NCI-H2196 (cell line): ENCODE results near the gene MBOAT1.

ENCODE experiments used
- DNase-seq: peaks from one replicate; lab custom pipeline; 2025; ENCODE audit not compliant: unreplicated experiment; lab: John Stamatoyannopoulos, UW

The MBOAT1 gene

DNA sequence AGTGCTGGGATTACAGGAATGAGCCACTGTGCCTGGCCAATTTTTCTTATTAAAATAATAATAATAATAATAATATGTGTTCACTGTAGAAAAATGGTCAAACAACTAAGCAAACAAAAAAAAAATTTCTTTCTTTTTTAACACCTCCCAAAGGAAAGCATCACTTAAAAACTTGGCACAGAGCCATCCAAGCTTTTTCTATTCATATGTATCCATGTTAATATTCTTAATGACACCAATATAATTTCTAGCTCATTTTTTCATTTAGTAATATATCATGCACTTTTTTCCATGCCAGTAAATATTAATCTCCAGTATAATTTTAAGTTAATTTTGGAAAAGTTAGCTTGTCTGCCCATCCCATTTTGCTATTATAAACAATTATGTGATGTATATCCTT, 101.8 kb downstream of the MBOAT1 start:
- no peak for DNase-seq

GRCh38 chr6:20109526-20109925, 102.7 kb downstream of the MBOAT1 start:
- no peak for DNase-seq

DNA sequence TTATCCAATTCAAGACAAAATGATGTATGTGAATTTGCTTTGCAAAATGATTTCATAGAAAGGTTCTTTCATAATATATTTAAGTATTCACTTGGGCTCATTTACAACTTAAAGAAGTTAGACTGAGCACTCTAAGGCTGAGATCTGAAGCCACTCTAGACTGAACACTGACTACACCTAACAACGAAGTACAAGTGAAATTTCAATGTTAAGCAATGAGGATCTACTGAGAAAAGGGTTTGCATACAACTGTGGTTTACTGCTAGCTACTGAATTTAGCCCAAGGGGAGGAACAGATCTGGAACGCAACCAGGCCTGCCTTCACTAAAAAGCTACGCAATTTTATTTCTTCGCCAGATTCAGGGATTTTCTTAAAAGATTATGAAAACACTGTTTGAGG, 106.4 kb downstream of the MBOAT1 start:
- DNase-seq, result no peak

GRCh38 chr6:20104696-20105095, 107.6 kb downstream of the MBOAT1 start:
- DNase-seq, result no peak

GRCh38 chr6:20102397-20103073, 109.7 kb downstream of the MBOAT1 start:
- no peak for DNase-seq

DNA sequence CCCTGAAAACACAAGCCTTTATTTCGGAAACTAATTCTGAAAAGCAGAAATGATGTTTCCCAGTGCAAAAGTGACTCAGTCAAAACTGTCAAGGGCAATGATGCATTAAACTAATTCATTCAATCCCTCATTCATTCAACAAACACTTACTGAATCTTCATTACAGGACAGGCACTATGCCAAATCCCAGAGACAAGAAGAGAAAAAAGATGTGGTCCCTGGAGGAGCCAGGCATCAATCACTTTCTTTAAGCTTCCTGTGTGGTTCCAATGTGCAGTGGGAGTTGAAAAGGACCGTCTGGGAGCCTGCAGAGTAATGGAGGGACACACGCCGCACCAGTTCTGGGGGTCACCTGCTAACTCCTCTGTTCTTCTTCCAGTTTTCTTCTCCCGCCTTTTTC, 113.1 kb downstream of the MBOAT1 start:
- DNase-seq, result no peak

GRCh38 chr6:20098267-20098876, 113.9 kb downstream of the MBOAT1 start:
- DNase-seq, result no peak

- no peak for DNase-seq
These were observed 115.7 kb downstream of the MBOAT1 start for GRCh38 chr6:20096536-20096935.

GRCh38 chr6:20095436-20095835, 116.8 kb downstream of the MBOAT1 start:
- DNase-seq, result no peak

GRCh38 chr6:20092071-20092566, 120.2 kb downstream of the MBOAT1 start:
- DNase-seq, result peak; percentile 59

- no peak for DNase-seq
These were observed 125.3 kb downstream of the MBOAT1 start for GRCh38 chr6:20086992-20087391.

DNA sequence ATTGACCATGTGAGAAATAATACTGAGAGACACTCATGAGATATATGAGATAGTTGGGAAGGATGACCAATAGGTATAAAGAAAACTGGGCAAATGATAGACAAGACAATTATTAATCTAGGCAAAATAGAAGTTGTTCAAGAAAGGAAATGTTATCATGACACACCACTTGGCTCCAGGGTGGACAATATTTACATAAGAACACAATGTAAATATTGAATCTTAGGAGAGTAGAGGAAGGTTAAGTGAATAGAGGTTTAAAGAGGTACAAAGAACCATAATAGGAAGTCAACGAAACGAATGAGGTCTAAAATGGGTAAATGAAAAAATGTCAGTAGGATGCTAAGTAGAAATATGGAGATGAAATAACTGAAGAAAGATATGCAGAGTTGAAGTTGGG, 126.5 kb downstream of the MBOAT1 start:
- DNase-seq, result no peak

- no peak for DNase-seq
These were observed 127.9 kb downstream of the MBOAT1 start for GRCh38 chr6:20084411-20084810.

- DNase-seq, result no peak
These were observed 140.3 kb downstream of the MBOAT1 start for GRCh38 chr6:20071998-20072397.

GRCh38 chr6:20070047-20070446, 142.2 kb downstream of the MBOAT1 start:
- no peak for DNase-seq

DNA sequence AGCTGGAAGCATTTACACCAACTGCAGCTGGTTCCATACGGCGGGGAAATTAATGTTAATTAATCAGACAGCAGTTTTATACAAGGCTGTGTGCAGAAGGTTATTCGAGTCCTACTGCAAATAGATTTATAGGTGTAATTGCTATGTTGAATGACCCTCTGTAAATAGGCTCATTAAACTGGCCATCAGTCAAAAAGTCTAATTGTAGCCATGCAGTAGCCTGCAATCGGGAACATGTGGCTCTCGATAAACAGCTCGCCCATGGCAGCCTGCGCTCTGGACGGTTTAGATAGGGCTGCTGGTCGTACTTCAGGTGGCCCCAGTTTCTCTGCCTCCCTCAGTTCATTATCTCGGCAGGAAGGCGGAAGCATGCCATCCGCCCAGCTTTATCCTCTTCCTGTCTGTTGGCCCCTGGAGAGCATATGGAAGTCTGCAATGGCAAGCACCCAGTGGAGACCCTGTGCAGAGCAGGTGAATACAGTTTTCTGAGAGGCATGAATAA, 143.2 kb downstream of the MBOAT1 start:
- peak; percentile 13 for DNase-seq

DNA sequence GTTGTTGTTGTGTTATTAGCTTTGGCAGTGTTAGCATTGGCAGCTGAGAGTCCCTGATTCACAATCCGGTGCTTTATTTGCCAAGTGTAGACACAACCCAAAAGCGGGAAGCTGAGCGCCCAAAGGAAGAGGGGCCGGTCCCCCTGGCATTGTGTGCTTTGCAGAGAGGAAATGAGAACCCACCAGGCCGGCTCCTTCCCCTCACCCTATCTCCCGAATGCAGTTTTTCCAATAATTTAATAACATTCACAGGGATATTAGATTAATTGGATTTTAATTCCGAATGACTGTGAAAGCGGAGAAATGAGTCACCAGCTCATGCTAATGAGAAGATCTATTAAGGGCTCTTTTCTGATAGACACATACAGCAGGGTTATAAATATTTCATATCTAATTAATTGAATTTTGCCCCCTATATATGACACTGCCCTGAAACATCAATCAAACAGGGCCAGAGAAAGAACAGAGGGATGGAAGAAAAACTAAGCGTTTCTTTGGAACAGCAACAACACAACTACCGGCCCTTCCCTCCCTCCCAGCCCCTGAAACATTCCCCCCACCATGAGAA, 143.8 kb downstream of the MBOAT1 start:
- DNase-seq, result no peak

GRCh38 chr6:20061952-20062351, 150.3 kb downstream of the MBOAT1 start:
- DNase-seq, result no peak

DNA sequence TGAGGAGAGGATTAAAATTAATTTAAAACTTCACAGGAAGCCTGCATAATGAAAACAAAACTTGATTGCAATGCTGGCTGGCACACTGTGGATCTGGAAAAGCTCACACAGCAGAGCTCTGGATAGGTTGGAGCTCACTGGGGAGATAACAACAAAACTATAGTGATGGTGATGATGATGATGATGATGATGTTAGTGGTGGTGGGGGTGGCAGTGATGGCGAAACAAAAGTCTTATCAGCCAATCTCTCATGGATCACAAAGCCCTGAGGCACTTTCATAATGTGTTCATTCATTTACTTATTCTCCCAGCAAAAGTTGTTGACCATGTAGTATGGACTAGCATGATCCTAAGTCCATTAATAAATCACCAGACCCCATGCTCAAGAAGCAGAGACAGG, 152.0 kb downstream of the MBOAT1 start:
- DNase-seq, result no peak

- DNase-seq, result no peak
These were observed 153.4 kb downstream of the MBOAT1 start for GRCh38 chr6:20058912-20059311.

DNA sequence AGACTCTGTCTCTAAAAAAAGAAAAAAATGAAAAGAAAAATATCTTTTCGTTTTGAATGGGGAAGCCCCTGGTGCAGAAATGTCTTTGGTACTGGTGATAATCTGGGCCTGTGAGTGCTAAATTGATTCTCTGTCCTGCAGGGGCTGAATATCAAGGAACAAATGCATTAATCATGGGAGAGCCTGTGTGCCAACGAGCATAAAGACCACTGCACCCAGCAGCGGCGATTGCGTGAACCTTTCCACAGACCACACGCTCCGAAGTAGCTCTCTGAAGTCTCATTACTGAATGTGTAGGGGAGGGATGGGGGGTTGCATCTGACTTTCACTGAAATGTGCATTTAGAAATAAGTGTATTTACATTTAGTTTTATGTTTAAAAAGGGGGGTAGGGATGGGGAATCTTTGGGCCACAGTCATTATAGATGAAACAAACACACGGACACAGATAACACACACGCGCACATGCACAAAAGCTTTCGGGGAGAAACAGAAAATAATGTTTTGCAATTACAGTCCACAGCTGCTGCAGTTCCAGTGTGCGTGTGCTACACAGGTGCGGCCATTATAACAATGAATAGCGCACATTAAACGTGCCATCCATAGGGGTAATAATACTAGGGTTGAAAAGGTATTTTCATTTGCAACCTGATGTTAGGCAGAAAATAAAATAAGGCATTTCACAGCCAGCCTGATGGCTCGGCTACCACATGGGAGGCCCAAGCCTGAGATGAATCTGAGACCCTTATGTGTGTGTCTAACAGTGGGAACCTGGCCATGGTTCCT, 154.0 kb downstream of the MBOAT1 start:
- no peak for DNase-seq
